ENCODE data around the gene DELE1.

DNA sequence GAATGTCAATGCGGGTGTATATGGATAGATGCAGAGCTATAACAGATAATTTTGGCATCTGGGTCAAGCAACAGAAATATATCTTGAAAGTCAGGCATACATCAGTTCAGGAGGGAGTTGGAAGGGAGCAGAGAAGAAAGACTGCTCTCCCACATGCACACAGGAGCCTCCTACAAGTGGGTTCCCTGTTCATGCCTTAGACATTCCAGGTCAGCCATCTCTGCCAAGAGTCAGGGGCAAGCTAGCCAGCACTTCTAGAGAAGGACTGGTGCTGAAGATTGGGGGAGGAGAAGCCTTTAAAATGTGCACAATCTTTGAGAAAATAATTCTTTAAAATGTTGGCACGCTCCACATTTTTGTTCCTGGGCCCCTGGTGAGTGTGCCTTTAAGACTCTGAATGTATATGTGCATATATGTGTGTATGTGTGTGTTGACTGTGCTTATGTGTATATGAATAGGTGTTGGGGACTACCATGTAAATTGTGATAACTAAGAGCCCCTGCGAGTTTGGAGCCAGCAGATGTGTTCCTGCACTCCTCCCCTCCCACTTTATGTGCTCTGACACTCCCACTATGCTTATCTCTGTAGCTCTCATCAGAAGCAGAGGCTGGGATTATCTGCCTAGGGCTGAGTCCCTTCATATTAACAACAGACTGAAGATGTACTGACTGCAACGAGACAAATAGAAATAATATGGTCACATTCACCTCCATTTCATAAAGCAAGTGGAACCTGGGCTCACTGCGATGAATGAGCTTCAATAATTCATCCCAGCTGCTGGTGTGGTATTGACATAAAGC lies 21.5 kb upstream of the DELE1 start:
- TF ChIP-seq POLR2AphosphoS5 (IDR thresholded peaks at IDR 0.05; ENCODE audit: low read depth, low read length) (no peak), TAF1 (IDR thresholded peaks at IDR 0.05; ENCODE audit: borderline replicate concordance, insufficient read depth, low read length) (no peak), SIN3A (IDR thresholded peaks at IDR 0.05; ENCODE audit: borderline replicate concordance, insufficient read depth, low read length) (no peak)

All from PFSK-1 (cell line).